Activated naive CD4-positive, alpha-beta T cell (primary cell): ENCODE results near the gene MBNL2.

Experiments
- DNase-seq, 4 experiments: peaks; one replicate each; lab custom pipeline; 2025; lab: John Stamatoyannopoulos, UW

MBNL2 gene

DNA sequence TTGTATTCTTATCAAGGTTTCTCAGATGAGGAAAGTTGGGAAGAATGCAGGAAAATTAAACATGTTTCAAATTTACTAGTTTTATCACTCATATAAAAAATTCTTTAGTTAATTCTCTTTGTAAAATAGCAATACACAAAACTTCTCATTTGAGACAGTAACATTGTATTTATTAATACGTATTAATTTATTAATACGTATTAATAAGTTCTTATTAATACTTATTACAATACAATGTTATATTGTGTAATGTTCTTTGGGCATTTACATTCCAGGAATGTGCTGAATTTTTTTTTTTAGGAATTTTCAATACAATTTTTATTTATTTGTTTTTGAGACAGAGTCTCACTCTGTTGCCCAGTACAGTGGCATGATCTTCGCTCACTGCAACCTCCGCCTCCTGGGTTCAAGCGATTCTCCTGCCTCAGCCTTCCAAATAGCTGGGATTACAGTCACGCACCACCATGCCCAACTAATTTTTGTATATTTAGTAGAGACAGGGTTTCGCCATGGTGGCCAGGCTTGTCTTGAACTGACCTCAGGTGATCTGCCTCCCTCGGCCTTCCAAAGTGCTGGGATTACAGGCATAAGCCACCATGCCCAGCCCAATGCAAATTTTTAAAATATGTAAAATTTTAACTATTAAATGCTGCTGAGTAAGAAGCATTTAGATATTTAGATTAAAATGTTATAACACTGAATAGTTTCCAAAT is 31.6 kb downstream of the MBNL2 start:
- no peak for DNase-seq

DNA sequence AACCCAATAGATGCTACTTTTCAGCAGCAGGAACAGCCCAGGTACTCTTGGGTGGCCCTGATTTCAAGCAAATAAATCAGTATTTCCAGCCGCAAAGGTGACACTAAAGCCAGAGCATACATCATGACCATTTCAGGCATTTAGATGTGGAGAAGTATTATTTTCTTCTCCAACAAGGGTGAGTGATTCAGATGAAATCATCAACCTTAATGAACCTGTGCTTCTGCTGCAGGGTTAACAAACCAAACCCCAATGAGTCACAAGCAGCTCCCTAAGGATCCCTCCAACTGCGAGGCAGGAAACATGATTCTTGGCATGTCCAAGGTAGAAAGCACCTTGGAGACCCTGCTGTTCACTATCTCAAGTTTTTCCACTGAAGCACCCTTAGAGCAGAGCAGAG is 32.7 kb downstream of the MBNL2 start:
- DNase-seq = no peak

GRCh38 chr13:97255515-97256021 is 33.4 kb downstream of the MBNL2 start:
- DNase-seq = no peak

DNA sequence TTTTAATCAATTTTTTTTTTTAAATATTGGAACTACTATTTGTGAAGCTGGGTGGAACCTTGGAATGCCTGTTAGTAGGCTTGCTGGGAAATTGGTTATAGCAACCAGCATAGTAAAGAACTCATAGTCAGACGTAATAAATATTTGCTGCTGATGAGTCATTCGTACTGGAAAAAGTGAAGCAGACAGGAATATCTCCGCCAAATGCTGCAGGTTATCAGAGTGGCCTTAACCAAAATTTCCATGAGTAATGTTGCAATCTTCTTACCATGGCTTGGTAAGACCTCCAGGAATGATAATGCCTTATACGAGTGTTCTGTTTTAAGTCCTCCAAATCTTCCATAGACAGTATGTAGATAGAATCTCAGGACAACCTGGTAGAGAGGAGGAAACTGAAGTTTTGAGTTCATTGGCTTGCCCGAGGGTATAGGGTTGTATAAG is 34.2 kb downstream of the MBNL2 start:
- no peak for DNase-seq

DNA sequence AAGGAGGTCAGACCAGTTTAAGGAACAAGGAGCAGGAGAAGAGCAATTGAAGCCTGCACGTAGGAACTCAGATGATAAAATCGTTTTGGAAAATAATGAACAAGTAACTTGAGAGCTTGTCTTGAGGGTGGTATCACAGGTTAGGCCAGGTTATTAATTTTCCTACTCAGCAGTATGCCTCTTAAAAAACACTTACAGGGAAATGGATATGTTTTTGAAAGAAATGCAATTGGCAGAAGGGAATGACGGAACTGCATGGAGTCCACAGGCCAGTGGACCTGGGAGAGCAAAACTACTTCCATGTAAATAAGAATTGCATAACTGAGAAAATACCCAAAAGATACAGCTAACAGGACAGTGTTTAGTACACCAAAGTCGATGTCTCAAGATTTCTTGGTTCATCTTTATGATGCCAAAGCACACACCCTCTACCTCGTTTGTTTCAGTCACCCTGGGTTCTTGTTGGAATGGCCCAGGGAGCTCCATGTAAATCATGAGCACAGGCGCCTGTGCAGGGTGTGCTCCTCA is 35.2 kb downstream of the MBNL2 start:
- no peak for DNase-seq

DNA sequence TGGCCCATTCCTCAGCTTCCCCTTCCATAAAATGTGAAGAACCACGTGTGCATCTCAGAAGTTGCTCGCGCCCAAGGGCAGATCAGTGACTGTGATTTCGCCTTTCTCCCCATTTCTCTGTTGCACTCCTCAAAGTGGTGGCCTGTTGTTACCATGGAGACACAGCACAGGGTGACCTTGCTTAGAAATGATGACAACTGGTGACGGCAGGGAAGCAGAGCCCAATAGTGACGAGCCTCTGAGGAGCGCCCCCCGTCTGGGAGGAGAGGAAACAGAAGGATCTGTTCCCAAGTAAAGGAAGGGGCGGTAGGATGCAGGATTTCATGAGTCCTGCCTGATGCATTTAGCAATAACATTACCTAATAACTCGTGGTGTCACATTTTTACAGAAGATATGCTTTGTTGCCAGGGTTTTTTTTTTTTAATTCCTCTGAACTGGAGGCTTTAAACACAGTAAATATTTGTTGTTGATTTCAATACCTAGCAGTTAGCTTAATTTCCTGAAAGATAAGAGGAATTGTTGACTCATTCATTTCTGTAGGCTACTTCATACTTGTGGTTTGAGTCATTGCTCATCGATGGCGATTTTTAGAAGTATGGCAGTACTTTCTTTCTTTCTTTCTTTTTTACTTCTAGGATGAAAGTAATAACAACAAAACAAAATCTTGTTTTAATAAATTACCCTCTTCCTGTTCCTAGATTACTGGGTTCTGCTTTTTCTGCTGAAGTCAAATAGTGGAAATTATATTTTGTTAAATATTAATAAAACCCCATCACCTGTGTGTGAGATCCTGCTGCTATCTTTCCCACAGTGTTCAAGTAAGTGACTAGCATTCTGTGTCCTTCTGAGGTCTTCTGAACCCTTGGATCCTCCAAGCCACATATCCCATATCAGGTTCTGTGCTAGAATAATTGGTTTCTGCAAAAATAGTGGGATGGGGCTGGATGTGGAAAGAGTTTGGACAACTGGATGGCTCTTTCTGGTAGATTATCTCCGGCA is 36.0 kb downstream of the MBNL2 start:
- no peak for DNase-seq

GRCh38 chr13:97258801-97259200 is 36.7 kb downstream of the MBNL2 start:
- no peak for DNase-seq

DNA sequence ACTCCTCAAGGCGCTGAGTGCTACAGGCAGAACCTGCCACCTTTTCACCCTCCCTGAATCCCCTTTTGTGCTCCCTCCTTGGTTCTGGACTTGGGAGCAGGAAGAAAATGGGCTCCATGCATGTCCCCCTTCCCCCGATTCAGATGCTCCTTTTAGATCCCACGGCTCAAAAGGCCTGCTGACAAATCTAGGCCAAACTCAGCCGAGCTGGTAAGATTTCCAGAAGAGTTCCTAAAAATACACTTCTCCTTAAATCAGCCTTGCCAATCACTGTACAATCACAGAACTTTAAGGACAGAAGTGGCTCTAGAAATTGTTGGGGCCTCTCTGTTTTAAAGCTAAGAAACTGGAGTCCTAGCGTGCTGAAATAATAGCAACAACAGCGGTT is 37.3 kb downstream of the MBNL2 start:
- DNase-seq = no peak

DNA sequence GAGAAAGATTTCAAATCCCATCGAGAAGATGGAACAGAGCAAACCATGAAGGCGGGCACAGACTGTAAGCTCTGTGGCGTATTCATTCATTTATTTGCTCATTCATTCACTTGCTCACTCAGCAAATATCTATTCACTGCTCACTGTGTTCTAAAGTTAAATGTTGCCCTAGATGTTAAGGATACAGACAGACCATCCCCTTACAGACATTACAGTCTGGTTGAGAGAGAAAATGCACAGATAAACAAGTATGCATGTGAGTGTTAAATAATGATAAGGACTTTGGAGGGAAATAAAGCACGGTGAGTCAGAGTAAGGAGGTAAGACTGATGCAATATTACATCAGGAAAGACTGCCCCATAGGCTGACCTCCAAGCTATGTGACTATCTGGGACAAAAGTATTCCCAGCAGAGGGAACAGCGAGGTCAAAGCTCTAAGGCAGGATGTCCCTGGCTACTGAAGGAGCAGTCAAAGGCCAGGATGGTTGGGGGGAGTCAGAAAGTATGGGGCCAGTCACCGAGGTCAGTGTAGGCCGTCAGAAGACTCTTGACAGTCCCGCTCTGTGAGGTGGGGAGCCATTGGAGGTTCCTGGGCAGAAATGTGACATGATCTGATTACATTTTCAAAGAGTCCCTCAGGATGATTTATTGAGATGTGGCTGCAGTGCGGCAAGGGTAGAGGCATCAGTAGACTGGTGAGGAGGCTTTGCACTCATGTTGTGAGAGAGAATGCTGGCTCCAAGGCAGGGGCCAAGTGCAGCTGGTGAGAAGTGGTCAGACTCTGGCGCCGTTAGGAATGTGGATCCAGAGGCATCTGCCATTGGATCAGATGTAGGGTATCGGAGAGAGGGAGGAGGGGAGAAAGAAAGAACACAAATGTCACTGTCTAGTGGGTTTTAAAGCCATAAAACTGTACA is 37.9 kb downstream of the MBNL2 start:
- DNase-seq = no peak

- no peak for DNase-seq
Observed at GRCh38 chr13:97261254-97262005, 39.3 kb downstream of the MBNL2 start.

DNA sequence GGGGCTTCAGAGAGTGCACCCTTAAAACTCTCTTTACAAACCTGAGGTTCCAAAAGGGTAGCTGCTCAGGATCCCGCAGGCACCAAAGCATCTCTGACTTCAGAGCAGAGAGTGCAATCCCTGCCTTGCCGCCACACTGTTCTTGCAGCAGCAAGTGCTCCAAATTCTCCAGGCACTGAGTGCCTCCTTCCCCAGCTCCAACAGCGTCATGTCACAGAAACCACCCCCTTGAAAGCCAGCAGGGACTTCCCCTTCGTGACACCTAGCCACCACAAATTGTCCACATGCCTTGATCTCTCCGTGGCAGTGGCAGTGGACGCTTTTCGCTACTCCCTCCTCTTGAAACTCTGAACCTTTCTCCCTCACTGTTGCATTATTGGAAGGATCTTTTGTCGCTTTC is 39.9 kb downstream of the MBNL2 start:
- no peak for DNase-seq

GRCh38 chr13:97263160-97263559 is 41.0 kb downstream of the MBNL2 start:
- no peak for DNase-seq

DNA sequence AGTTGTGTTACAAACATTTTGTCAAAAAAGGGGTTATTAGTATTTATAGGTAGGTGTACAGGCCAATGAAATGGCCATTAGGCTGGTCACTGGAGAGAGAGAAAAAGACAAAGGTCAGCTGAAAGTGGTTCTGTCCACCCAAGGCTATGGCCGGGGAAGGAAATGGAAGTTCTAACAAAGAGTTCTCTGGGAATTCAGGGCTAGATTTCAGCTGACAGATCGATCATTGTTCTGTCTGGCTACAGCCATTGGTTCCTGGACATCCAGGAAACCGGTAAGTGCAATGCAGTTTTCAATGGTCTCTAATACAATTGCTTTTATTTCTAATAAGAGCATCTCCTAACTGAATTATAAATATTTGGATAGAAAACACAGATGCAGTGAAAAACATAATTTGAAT is 42.5 kb downstream of the MBNL2 start:
- no peak for DNase-seq

- DNase-seq = no peak
Observed at GRCh38 chr13:97266332-97266731, 44.2 kb downstream of the MBNL2 start.

GRCh38 chr13:97266772-97267417 is 44.8 kb downstream of the MBNL2 start:
- no peak for DNase-seq

DNA sequence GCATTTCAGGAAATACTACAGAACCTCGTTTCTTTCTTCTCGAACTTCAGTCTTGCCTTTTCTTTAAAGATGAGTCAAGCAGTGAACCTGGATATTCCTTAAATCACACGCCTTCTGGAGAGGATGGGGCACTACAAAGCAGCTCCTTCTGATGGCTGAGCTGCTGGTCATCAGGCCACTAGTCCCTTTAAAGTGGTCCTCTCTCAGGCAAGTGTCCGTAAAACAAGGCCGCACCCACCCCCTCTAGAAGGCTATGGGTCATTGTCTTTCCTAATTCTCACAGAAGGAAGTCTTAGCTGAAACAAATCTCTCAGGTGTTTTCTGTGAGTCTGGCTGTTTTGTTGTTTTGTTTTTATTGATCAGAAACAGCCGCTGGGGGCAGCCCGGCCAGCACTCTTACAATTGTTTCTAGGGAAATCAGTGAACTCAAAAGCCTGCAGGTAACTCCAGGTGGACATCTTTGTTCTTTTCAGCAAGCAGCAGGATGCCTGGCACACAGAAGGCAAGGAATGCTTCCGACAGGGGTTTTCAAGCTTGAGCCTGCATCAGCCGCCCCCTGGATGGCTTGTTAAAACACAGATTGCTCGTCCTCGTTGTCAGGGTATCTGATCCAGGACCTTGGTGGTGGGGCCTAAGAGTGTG is 45.4 kb downstream of the MBNL2 start:
- no peak for DNase-seq

DNA sequence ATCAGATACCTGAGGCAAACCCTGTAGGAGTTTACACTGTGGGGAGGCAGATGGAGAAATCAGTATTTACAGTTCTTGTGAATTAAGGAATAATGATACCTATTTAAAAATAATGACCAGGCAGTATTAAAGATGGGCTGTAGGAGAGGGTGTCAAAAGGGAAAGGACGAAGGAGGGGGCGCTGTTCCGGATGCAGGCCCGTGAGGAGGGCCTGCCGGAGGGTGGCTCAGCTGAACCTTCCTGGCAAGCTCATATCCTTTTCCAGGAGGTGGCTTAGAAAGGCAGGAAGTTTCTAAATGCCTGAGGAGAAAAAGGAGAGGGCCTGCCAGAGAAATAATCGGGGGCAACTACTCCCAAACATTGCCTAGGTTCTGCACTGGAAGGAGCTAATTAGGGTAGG is 46.6 kb downstream of the MBNL2 start:
- no peak for DNase-seq

GRCh38 chr13:97269603-97270002 is 47.5 kb downstream of the MBNL2 start:
- DNase-seq = no peak

DNA sequence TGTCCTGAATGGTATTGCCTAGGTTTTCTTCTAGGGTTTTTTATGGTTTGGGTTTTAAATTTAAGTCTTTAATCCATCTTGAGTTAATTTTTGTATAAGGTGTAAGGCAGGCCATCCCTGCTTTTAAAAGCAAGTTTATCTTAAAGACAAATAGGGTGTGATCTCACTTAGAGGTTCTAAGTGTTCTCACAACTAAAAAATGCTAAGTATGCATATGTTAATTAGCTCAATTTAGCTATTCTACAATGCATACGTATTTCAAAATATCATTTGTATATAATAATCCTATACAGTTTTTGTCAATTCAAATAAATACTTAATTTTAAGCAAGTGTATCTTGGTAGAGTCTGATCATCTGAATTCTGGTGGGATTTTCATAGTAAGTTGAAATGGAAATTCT is 50.4 kb downstream of the MBNL2 start:
- no peak for DNase-seq

DNA sequence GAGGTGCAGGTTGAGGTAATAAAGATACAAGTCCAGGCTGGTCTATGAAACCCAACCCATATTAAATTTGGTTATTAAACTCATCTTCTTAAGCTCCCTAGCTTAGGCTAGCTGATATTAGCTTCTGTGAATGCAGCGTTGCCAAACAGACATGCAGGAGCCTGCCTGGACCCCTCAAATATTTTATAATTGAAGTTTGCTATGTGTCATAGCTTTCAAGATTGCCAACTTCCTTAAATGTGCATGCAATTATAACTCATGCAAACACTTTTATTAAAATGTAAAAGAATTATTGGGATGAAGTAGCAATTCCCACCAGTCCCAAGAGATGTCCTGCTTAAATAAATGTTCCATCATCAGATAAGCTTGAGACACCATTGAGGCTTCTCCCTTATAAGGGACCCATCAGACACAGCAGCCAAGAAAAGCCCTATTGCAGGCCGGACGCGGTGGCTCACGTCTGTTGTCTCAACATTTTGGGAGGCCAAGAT is 51.3 kb downstream of the MBNL2 start:
- no peak for DNase-seq
